HepG2 (cell line): Measurements from ENCODE around the gene RTBDN. TPM values are rescaled to one million over a fixed set of nuclear protein-coding genes. Genes with fewer than 3 reads are reported as not detected.

Experiments used
- AKAP8 ChIP-seq: sonication (generic); formaldehyde crosslinking; IDR thresholded peaks from 2 replicates; pipeline ENCODE4 v1.5.1; 2020; ENCODE audit warnings: mild to moderate bottlenecking, missing genetic modification reagents
- ARHGAP35 ChIP-seq: sonication (generic); formaldehyde crosslinking; IDR thresholded peaks from 2 replicates; pipeline ENCODE4 v1.9.0; 2022; ENCODE audit warnings: mild to moderate bottlenecking, inconsistent platforms, moderate library complexity, missing genetic modification reagents, borderline replicate concordance
- ATF4 ChIP-seq, 2 experiments: fragments of 450-650 bp in 1 of 2; sonication (generic) in 1 of 2; formaldehyde crosslinking; IDR thresholded peaks; 2 replicates each; pipeline versions ENCODE4 v1.5.0 to v1.8.0; 2020 to 2022; ENCODE audit warnings: mild to moderate bottlenecking in 1 of 2, missing genetic modification reagents in 1 of 2
- CC2D1A ChIP-seq: sonication (generic); formaldehyde crosslinking; IDR thresholded peaks from 2 replicates; pipeline ENCODE4 v1.8.1; 2023; ENCODE audit warnings: mild to moderate bottlenecking, missing genetic modification reagents
- GATA4 ChIP-seq: sonication (generic); IDR thresholded peaks from 2 replicates; pipeline ENCODE4 v1.6.1; 2016; ENCODE audit warnings: antibody characterized with exemption, low read depth, borderline replicate concordance
- GTF3A ChIP-seq: sonication (generic); formaldehyde crosslinking; conservative IDR thresholded peaks from 2 replicates; pipeline ENCODE4 v1.4.0; 2020; ENCODE audit warnings: mild to moderate bottlenecking, missing genetic modification reagents
- IKZF4 ChIP-seq: sonication (generic); formaldehyde crosslinking; IDR thresholded peaks from 2 replicates; pipeline ENCODE4 v1.5.1; 2020; ENCODE audit warnings: borderline replicate concordance, mild to moderate bottlenecking, low read depth, missing genetic modification reagents; ENCODE audit errors: not compliant biosample characterization
- NCOA5 ChIP-seq: sonication (generic); formaldehyde crosslinking; IDR thresholded peaks from 2 replicates; pipeline ENCODE4 v1.4.0; 2020; ENCODE audit warnings: missing genetic modification reagents
- NFRKB ChIP-seq: fragments of 450-650 bp; IDR thresholded peaks from 2 replicates; pipeline ENCODE4 v1.6.1; 2017
- PHF5A ChIP-seq: IDR thresholded peaks from one replicate; pipeline ENCODE4 v1.6.1; 2018; ENCODE audit warnings: low read depth, missing genetic modification reagents; ENCODE audit not compliant: unreplicated experiment
- TEF ChIP-seq: sonication (generic); formaldehyde crosslinking; IDR thresholded peaks from 2 replicates; pipeline ENCODE4 v1.5.0; 2020; ENCODE audit warnings: missing genetic modification reagents
- ZNF101 ChIP-seq: sonication (generic); formaldehyde crosslinking; IDR thresholded peaks from 2 replicates; pipeline ENCODE4 v1.4.0; 2020; ENCODE audit warnings: mild to moderate bottlenecking, low read depth, missing genetic modification reagents, borderline replicate concordance
- ZNF296 ChIP-seq: sonication (generic); formaldehyde crosslinking; conservative IDR thresholded peaks from 2 replicates; pipeline ENCODE4 v1.5.0; 2020; ENCODE audit warnings: mild to moderate bottlenecking, missing genetic modification reagents
- ZNF367 ChIP-seq: sonication (generic); formaldehyde crosslinking; IDR thresholded peaks from 2 replicates; pipeline ENCODE4 v1.4.0; 2020; ENCODE audit warnings: missing genetic modification reagents, borderline replicate concordance
- ZNF605 ChIP-seq: sonication (generic); formaldehyde crosslinking; IDR thresholded peaks from 2 replicates; pipeline ENCODE4 v1.8.0; 2022; ENCODE audit warnings: mild to moderate bottlenecking, missing genetic modification reagents
- ZNF878 ChIP-seq: sonication (generic); formaldehyde crosslinking; IDR thresholded peaks from 2 replicates; pipeline ENCODE4 v1.8.1; 2023; ENCODE audit warnings: mild to moderate bottlenecking, missing genetic modification reagents, moderate library complexity
- polyA plus RNA-seq, 8 experiments: library from polyadenylated mRNA; depleted of rRNA in 3 of 8; stranded (reverse) in 7 of 8; unstranded in 1 of 8; fragments of >200 nt; fragmentation: Illumina TruSeq in 4 of 8; extraction: Trizol in 4 of 8; gene quantifications; 2 replicates each; pipeline versions ENCODE4 v1.2.1 to v1.2.3, GENCODE V29; 2011 to 2016; ENCODE audit warnings: low read depth in 4 of 8, missing spikeins in 1 of 8, mixed read lengths in 1 of 8; ENCODE audit not compliant: insufficient read depth in 1 of 8
- total RNA-seq, 5 experiments: library from RNA; depleted of rRNA; stranded (reverse); fragments of >200 nt; fragmentation: Illumina TruSeq; extraction: Trizol; gene quantifications; 2 replicates each; pipeline ENCODE4 v1.2.3, GENCODE V29; 2016; ENCODE audit warnings: low read depth in 1 of 5
- TF ChIP-seq, protein P1 (sequence below): sonication (generic); formaldehyde crosslinking; IDR thresholded peaks from 2 replicates; pipeline ENCODE4 v1.8.0; 2022; ENCODE audit warnings: missing genetic modification reagents, mild to moderate bottlenecking, borderline replicate concordance
- TF ChIP-seq, protein P2 (sequence below): sonication (generic); formaldehyde crosslinking; IDR thresholded peaks from 2 replicates; pipeline ENCODE4 v1.4.0; 2020; ENCODE audit warnings: missing genetic modification reagents, mild to moderate bottlenecking, borderline replicate concordance
- TF ChIP-seq, protein P3 (sequence below): sonication (generic); formaldehyde crosslinking; IDR thresholded peaks from 2 replicates; pipeline ENCODE4 v1.5.0; 2020; ENCODE audit warnings: mild to moderate bottlenecking, missing genetic modification reagents

The RTBDN gene
- total and polyA plus RNA-seq, 2 of the 13 experiments (the other 11 are each of a cell fraction or from before 2014, with no cell fraction given) = 0.27 to 0.48 TPM

DNA sequence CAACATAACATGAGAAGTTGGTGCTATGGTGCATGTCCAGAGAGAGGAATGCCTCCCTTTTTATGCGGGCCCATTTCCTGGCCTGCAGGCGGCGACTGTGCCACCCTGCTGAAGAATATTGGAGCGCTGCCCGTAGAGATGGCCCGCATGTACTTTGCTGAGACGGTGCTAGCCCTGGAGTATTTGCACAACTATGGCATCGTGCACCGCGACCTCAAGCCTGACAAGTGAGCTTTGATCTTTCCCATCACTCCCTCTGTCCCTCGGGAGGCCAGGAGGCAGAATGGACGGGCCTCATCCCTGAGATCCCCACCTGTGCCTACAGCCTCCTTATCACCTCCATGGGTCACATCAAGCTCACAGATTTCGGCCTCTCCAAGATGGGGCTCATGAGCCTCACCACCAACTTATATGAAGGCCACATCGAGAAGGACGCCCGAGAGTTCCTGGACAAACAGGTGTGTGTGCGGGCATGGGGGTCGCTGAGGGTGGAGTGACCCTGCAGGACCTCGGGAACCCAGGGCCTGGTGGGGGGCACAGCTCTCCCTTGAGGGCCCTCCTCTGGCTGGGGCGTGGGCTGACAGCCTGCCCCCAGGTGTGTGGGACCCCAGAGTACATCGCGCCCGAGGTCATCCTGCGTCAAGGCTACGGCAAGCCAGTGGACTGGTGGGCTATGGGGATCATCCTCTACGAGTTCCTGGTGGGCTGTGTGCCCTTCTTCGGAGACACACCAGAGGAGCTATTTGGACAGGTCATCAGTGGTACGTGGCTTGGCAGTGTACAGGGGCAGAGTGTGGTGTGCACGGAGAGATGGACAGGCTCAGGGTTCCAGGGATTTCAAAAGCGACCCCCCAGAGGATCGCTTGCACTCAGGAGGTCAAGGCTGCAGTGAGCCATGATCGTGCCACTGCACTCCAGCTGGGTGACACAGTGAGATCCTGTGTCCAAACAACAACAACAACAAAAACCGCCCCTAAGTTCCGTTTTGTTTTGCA, 30.6 kb upstream of the RTBDN start (continued):
- no peak for TF ChIP-seq ATF4 (CRISPR knock-in tag; IDR thresholded peaks at IDR 0.05)
- no peak for TF ChIP-seq ZNF296
- no peak for TF ChIP-seq PHF5A (CRISPR knock-in tag)
- TF ChIP-seq ARHGAP35 (CRISPR knock-in tag) = no peak
- TF ChIP-seq, protein P1, sequence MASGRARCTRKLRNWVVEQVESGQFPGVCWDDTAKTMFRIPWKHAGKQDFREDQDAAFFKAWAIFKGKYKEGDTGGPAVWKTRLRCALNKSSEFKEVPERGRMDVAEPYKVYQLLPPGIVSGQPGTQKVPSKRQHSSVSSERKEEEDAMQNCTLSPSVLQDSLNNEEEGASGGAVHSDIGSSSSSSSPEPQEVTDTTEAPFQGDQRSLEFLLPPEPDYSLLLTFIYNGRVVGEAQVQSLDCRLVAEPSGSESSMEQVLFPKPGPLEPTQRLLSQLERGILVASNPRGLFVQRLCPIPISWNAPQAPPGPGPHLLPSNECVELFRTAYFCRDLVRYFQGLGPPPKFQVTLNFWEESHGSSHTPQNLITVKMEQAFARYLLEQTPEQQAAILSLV (CRISPR knock-in tag) = no peak
- TF ChIP-seq ZNF367 (CRISPR knock-in tag) = no peak
- TF ChIP-seq IKZF4 = no peak
- no peak for TF ChIP-seq NFRKB
- no peak for TF ChIP-seq ZNF878 (CRISPR knock-in tag)
- no peak for TF ChIP-seq NCOA5
- no peak for TF ChIP-seq GATA4
- TF ChIP-seq ZNF605 (CRISPR knock-in tag) = no peak
- TF ChIP-seq ZNF101 (CRISPR knock-in tag) = no peak
- TF ChIP-seq TEF (CRISPR knock-in tag) = no peak
- TF ChIP-seq GTF3A (CRISPR knock-in tag) = no peak
- TF ChIP-seq, protein P2, sequence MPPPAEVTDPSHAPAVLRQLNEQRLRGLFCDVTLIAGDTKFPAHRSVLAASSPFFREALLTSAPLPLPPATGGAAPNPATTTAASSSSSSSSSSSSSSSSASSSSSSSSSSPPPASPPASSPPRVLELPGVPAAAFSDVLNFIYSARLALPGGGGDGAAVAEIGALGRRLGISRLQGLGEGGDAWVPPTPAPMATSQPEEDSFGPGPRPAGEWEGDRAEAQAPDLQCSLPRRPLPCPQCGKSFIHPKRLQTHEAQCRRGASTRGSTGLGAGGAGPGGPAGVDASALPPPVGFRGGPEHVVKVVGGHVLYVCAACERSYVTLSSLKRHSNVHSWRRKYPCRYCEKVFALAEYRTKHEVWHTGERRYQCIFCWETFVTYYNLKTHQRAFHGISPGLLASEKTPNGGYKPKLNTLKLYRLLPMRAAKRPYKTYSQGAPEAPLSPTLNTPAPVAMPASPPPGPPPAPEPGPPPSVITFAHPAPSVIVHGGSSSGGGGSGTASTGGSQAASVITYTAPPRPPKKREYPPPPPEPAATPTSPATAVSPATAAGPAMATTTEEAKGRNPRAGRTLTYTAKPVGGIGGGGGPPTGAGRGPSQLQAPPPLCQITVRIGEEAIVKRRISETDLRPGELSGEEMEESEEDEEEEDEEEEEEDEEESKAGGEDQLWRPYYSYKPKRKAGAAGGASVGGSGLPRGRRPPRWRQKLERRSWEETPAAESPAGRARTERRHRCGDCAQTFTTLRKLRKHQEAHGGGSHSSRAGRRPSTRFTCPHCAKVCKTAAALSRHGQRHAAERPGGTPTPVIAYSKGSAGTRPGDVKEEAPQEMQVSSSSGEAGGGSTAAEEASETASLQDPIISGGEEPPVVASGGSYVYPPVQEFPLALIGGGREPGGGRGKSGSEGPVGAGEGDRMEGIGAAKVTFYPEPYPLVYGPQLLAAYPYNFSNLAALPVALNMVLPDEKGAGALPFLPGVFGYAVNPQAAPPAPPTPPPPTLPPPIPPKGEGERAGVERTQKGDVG = peak; percentile 78; the same call in 1 of the 2 replicates
- TF ChIP-seq, protein P3, sequence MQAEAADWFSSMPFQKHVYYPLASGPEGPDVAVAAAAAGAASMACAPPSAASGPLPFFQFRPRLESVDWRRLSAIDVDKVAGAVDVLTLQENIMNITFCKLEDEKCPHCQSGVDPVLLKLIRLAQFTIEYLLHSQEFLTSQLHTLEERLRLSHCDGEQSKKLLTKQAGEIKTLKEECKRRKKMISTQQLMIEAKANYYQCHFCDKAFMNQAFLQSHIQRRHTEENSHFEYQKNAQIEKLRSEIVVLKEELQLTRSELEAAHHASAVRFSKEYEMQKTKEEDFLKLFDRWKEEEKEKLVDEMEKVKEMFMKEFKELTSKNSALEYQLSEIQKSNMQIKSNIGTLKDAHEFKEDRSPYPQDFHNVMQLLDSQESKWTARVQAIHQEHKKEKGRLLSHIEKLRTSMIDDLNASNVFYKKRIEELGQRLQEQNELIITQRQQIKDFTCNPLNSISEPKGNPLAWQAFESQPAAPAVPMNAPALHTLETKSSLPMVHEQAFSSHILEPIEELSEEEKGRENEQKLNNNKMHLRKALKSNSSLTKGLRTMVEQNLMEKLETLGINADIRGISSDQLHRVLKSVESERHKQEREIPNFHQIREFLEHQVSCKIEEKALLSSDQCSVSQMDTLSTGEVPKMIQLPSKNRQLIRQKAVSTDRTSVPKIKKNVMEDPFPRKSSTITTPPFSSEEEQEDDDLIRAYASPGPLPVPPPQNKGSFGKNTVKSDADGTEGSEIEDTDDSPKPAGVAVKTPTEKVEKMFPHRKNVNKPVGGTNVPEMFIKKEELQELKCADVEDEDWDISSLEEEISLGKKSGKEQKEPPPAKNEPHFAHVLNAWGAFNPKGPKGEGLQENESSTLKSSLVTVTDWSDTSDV = no peak
- no peak for TF ChIP-seq CC2D1A
- no peak for TF ChIP-seq AKAP8 (CRISPR knock-in tag)
